ENCODE data around the gene PLCL1.

- TF ChIP-seq, protein P1, sequence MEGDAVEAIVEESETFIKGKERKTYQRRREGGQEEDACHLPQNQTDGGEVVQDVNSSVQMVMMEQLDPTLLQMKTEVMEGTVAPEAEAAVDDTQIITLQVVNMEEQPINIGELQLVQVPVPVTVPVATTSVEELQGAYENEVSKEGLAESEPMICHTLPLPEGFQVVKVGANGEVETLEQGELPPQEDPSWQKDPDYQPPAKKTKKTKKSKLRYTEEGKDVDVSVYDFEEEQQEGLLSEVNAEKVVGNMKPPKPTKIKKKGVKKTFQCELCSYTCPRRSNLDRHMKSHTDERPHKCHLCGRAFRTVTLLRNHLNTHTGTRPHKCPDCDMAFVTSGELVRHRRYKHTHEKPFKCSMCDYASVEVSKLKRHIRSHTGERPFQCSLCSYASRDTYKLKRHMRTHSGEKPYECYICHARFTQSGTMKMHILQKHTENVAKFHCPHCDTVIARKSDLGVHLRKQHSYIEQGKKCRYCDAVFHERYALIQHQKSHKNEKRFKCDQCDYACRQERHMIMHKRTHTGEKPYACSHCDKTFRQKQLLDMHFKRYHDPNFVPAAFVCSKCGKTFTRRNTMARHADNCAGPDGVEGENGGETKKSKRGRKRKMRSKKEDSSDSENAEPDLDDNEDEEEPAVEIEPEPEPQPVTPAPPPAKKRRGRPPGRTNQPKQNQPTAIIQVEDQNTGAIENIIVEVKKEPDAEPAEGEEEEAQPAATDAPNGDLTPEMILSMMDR (IDR thresholded peaks at IDR 0.05 in 8 of 11, conservative IDR thresholded peaks at IDR 0.05 in 3 of 11) = no peak
- TF ChIP-seq POLR2A (IDR thresholded peaks at IDR 0.05) = no peak
- TF ChIP-seq POLR2AphosphoS5 (IDR thresholded peaks at IDR 0.05) = no peak
Measured at GRCh38 chr2:198100346-198100745, 296.0 kb downstream of the PLCL1 start.
